AG09309 (cell line): ENCODE data around the gene PCDH9.
"Not testable (repeated sequence)": the region's sequence is repeated elsewhere in the genome, so short reads cannot be mapped to it uniquely, and the experiment has no call there.

Experiments
- DNase-seq: peaks from one replicate; pipeline ENCODE4 v3.0.0-alpha.2; 2010; ENCODE audit warnings: low read depth
- H3K4me3 ChIP-seq: 2 replicates; pipeline ENCODE4 v1.5.1; 2011; ENCODE audit warnings: mild to moderate bottlenecking, low read depth, low read length, moderate library complexity; ENCODE audit not compliant: control insufficient read depth
- TF ChIP-seq, protein P1 (sequence below): IDR thresholded peaks from 2 replicates; pipeline ENCODE4 v1.5.1; 2011; ENCODE audit warnings: mild to moderate bottlenecking, low read depth, low read length, inconsistent platforms; ENCODE audit not compliant: insufficient read depth, control insufficient read depth; ENCODE audit errors: missing control alignments

Gene PCDH9

DNA sequence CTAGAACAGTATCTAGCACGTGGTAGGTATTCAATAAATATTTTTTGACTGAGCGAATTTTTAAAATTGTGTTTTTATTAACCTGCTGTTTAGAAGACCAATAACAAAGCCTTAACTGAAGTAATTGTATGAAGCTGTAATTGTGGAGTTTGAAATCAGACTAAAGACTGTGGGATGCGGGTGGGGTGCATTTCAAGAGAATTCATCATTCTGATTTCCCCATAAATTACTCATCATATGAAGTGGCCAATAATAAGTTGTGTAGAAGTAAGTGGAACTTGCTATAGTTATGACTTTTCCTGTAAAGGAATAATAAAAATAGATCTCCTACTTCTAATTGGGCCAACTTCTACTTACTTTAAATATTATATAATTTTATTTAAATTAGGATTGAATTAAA, 449.3 kb downstream of the PCDH9 start:
- peak; percentile 14 for DNase-seq
- TF ChIP-seq, protein P1, sequence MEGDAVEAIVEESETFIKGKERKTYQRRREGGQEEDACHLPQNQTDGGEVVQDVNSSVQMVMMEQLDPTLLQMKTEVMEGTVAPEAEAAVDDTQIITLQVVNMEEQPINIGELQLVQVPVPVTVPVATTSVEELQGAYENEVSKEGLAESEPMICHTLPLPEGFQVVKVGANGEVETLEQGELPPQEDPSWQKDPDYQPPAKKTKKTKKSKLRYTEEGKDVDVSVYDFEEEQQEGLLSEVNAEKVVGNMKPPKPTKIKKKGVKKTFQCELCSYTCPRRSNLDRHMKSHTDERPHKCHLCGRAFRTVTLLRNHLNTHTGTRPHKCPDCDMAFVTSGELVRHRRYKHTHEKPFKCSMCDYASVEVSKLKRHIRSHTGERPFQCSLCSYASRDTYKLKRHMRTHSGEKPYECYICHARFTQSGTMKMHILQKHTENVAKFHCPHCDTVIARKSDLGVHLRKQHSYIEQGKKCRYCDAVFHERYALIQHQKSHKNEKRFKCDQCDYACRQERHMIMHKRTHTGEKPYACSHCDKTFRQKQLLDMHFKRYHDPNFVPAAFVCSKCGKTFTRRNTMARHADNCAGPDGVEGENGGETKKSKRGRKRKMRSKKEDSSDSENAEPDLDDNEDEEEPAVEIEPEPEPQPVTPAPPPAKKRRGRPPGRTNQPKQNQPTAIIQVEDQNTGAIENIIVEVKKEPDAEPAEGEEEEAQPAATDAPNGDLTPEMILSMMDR = no peak
- H3K4me3 ChIP-seq = no peak overlapping the region

DNA sequence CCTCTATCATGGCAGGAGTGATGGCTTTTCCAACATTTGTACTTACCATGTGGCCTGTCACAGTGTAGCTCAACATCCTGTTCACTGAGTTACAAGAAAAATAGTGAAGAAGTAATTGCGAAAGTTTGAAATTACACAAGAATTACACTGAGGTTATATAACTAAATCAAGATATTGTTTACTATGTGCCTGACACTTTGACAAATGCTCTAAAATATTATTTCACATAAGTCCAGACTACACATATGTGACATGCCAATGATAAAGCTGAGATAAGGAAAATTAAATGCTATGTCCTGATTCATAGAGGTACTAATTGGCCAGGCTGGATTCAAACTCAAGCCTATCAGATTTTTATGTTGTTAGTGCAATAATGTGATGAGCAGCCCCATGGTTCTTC, 451.7 kb downstream of the PCDH9 start:
- TF ChIP-seq, protein P1 = no peak

DNA sequence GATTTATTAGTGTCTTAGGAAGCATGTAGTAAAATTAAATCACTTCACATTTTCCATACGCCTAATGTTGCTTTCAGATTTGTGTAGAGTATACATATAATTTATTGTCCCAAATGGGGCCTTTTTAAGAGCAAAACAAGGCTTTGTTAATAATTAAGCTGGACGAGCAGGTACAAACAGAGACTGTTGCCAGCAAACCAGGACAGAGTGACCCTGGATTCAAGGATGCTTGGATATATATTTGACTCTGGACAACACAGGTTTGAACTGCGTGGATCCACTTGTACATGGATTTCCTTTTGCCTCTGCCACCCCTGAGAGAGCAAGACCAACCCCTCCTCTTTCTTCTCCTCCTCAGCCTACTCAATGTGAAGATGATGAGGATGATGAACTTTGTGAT, 454.9 kb downstream of the PCDH9 start:
- TF ChIP-seq, protein P1 = no peak
- no peak for DNase-seq

More for the DNA sequence above, 451.7 kb downstream of the PCDH9 start:
- DNase-seq = no peak
- no peak overlapping the region for H3K4me3 ChIP-seq

DNA sequence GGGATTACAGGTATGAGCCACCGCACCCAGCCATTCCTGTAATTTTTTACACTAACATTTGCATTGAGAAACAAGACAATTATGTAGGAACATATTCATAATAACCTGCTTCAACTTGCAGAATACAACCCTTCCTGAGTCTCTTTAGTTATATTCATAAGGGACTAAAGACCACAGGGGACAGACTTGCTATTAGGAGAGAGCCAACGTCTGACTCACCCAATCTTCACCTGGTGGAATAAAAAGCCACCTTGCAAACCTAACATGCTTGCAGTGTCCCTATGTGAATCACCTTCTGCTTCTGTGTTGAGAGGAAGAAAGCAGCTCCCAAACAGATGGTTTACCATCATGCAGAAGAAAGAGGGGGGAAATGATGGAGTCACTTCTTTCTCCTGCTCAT, 456.1 kb downstream of the PCDH9 start:
- TF ChIP-seq, protein P1 = no peak
- no peak overlapping the region for H3K4me3 ChIP-seq
- no peak for DNase-seq

More for the DNA sequence above, 454.9 kb downstream of the PCDH9 start:
- H3K4me3 ChIP-seq = no peak overlapping the region

DNA sequence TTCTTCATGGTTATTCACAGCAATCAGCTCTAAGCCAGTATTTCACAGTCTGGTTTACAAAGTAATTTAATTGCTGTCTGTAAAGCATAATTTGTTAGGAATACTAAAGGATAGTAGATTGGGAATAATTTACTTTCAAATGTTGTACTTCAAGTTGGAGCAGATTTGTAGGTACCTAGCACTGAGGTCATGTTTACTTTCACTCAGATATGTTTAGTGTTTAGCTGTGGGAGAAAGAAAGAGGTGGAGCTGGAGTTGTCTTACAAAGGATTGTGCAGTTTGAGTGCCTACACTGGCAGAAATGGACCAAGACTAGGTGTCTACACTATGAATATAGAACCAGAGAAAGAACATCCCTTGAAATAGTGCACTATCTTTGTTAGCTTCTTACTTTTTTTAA, 464.6 kb downstream of the PCDH9 start:
- DNase-seq = no peak
- TF ChIP-seq, protein P1 = no peak
- no peak overlapping the region for H3K4me3 ChIP-seq

DNA sequence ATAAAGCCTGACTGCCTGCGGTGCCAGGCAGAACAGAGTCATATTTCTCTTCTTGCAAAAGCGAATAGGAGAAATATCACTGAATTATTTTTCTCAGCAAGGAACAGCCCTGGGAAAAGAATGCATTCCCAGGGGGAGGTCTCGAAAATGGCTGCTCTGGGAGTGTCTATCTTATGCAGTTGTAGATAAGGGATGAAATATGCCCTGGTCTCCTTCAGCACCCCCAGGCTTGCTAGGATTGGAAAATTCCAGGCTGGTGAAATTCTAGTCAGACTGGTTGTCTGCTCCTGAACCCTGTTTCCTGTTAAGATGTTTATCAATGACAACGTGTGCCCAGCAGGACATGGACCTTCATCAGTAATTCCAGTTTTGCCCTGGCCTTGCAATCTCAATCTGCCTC, 469.5 kb downstream of the PCDH9 start:
- H3K4me3 ChIP-seq, DNase-seq: not testable (repeated sequence)

DNA sequence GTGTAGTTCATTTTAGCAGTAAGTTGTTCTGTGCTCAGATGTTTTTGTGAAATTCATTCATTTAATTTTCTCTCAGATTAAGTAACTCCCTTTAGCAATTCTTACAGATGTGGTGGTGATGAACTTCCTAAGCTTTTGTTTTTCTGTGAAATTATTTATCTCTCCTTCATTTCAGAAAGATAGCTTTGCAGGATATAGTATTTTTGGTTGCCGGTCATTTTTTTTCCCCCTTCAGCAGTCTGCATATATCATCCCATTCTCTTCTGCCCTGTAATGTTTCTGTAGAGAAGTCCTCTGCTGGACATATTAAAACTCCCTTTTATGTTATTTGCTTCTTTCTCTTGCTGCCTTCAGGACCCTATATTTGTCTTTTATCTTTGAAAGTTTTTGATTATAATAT, 470.2 kb downstream of the PCDH9 start:
- TF ChIP-seq, protein P1 = no peak
- DNase-seq = no peak

More for the DNA sequence above, 470.2 kb downstream of the PCDH9 start:
- H3K4me3 ChIP-seq = no peak overlapping the region
